H1 (cell line): Measurements from ENCODE around the gene NEDD4. TPM values are rescaled to one million over a fixed set of nuclear protein-coding genes. Genes with fewer than 3 reads are reported as not detected.

Source experiments
- CTCF ChIA-PET: fragments of 300-600 bp; sonication (Branson Sonifier 250); formaldehyde crosslinking; loops from one replicate; lab custom pipeline; 2021; ENCODE audit not compliant: partially characterized antibody; lab: Charles Lee
- POLR2A ChIA-PET: fragments of 300-600 bp; sonication (Branson Sonifier 250); formaldehyde crosslinking; loops from one replicate; lab custom pipeline; 2021; ENCODE audit warnings: inconsistent platforms; ENCODE audit not compliant: partially characterized antibody; lab: Charles Lee
- DNase-seq, 2 experiments: peaks; one replicate each; pipeline versions ENCODE4 v3.0.0 to v3.0.0-alpha.2; 2010 to 2022; ENCODE audit warnings: low spot score in 2 of 2, low read depth in 1 of 2, mixed read lengths in 1 of 2
- FAIRE-seq: peaks from 2 replicates; lab custom pipeline; 2011; peaks lifted over from hg19 to GRCh38; lab: Jason Lieb, UNC
- H2AFZ ChIP-seq: 2 replicates; pipeline ENCODE4 v1.8.1; 2012; ENCODE audit warnings: low read length, inconsistent platforms
- H2AK5ac ChIP-seq: 2 replicates; pipeline ENCODE4 v1.6.1; 2013; ENCODE audit warnings: low read depth, low read length
- H2BK120ac ChIP-seq: replicated peaks from 2 replicates; pipeline ENCODE3; 2013; ENCODE audit warnings: low read depth, low read length, inconsistent platforms
- H2BK12ac ChIP-seq: 2 replicates; pipeline ENCODE4 v1.6.1; 2013; ENCODE audit warnings: low read depth, low read length
- H2BK15ac ChIP-seq: 2 replicates; pipeline ENCODE4 v1.6.1; 2013; ENCODE audit warnings: low read length
- H2BK20ac ChIP-seq: 2 replicates; pipeline ENCODE4 v1.6.1; 2013; ENCODE audit warnings: low read length
- H2BK5ac ChIP-seq: 2 replicates; pipeline ENCODE4 v1.6.1; 2013; ENCODE audit warnings: low read depth, low read length
- H3K14ac ChIP-seq: 2 replicates; pipeline ENCODE4 v1.6.1; 2013; ENCODE audit warnings: inconsistent platforms; ENCODE audit not compliant: insufficient read length
- H3K18ac ChIP-seq: 2 replicates; pipeline ENCODE4 v1.6.1; 2013; ENCODE audit warnings: low read length; ENCODE audit errors: extremely low read depth
- H3K23ac ChIP-seq: 2 replicates; pipeline ENCODE4 v1.6.1; 2013; ENCODE audit warnings: inconsistent platforms; ENCODE audit not compliant: insufficient read length
- H3K23me2 ChIP-seq: 2 replicates; pipeline ENCODE4 v1.6.1; 2013; ENCODE audit warnings: low read depth, low read length
- H3K27ac ChIP-seq: 2 replicates; pipeline ENCODE4 v1.6.1; 2011; ENCODE audit warnings: low read depth, low read length, inconsistent platforms
- H3K27me3 ChIP-seq, 4 experiments: replicated peaks in 1 of 4; 1 replicate in 1 of 4; 2 replicates in 3 of 4; pipeline versions ENCODE4 v1.6.1 to v1.8.1; 2011 to 2013; ENCODE audit warnings: low read length in 3 of 4, mild to moderate bottlenecking in 3 of 4, inconsistent platforms in 2 of 4, mixed read lengths in 2 of 4, moderate library complexity in 1 of 4; ENCODE audit not compliant: control insufficient read depth in 3 of 4, insufficient read depth in 3 of 4; ENCODE audit errors: extremely low read depth in 1 of 4
- H3K36me3 ChIP-seq, 4 experiments: 2 replicates each; pipeline versions ENCODE4 v1.6.1 to v1.8.1; 2011 to 2013; ENCODE audit warnings: mild to moderate bottlenecking in 4 of 4, low read length in 3 of 4, moderate library complexity in 2 of 4, control low read depth in 1 of 4, inconsistent platforms in 1 of 4; ENCODE audit not compliant: insufficient read depth in 4 of 4, control insufficient read depth in 2 of 4
- H3K4ac ChIP-seq: replicated peaks from 2 replicates; pipeline ENCODE3; 2013; ENCODE audit warnings: low read length, low read depth, mixed read lengths, inconsistent platforms; ENCODE audit not compliant: insufficient read length
- H3K4me1 ChIP-seq, 4 experiments: replicated peaks in 1 of 4; 1 replicate in 1 of 4; 2 replicates in 3 of 4; pipeline versions ENCODE4 v1.6.1 to v1.8.1; 2011 to 2013; ENCODE audit warnings: low read length in 3 of 4, inconsistent platforms in 2 of 4, mixed read lengths in 1 of 4; ENCODE audit not compliant: insufficient read depth in 4 of 4, control insufficient read depth in 3 of 4
- H3K4me2 ChIP-seq, 2 experiments: 2 replicates each; pipeline versions ENCODE4 v1.6.1 to v1.8.1; 2011 to 2013; ENCODE audit warnings: low read depth in 2 of 2, low read length in 2 of 2, control low read depth in 1 of 2, inconsistent platforms in 1 of 2, mild to moderate bottlenecking in 1 of 2; ENCODE audit not compliant: insufficient read depth in 1 of 2
- H3K4me3 ChIP-seq, 4 experiments: fragments of 200-600, 300-600 bp in 1 of 4; sonication (generic), shearing (Covaris generic), sonication (Bioruptor Twin) in 1 of 4; 2 replicates each; pipeline versions ENCODE4 v1.5.1 to v1.8.1; 2011 to 2016; ENCODE audit warnings: low read length in 4 of 4, low read depth in 3 of 4, control low read depth in 2 of 4, inconsistent platforms in 2 of 4, mild to moderate bottlenecking in 2 of 4, mixed read lengths in 1 of 4, moderate library complexity in 1 of 4; ENCODE audit not compliant: insufficient read depth in 2 of 4; ENCODE audit errors: extremely low read depth in 1 of 4
- H3K56ac ChIP-seq: replicated peaks from 2 replicates; pipeline ENCODE3; 2013; ENCODE audit warnings: low read depth, mild to moderate bottlenecking, mixed read lengths, low read length, inconsistent platforms; ENCODE audit not compliant: insufficient read length
- H3K79me1 ChIP-seq: 2 replicates; pipeline ENCODE4 v1.6.1; 2013; ENCODE audit warnings: low read depth, low read length, control low read depth
- H3K79me2 ChIP-seq, 2 experiments: 2 replicates each; pipeline versions ENCODE4 v1.6.1 to v1.8.1; 2012 to 2013; ENCODE audit warnings: low read length in 2 of 2, mild to moderate bottlenecking in 2 of 2, inconsistent platforms in 1 of 2; ENCODE audit not compliant: insufficient read depth in 2 of 2, control insufficient read depth in 1 of 2
- H3K9ac ChIP-seq, 4 experiments: replicated peaks in 1 of 4; 1 replicate in 1 of 4; 2 replicates in 3 of 4; pipeline versions ENCODE4 v1.6.1 to v1.8.1; 2011 to 2013; ENCODE audit warnings: low read depth in 3 of 4, low read length in 3 of 4, control low read depth in 2 of 4, mild to moderate bottlenecking in 2 of 4, moderate library complexity in 2 of 4, inconsistent platforms in 1 of 4; ENCODE audit errors: extremely low read depth in 1 of 4
- H3K9me3 ChIP-seq, 2 experiments: 2 replicates each; pipeline versions ENCODE4 v1.6.1 to v1.8.1; 2012 to 2013; ENCODE audit warnings: mild to moderate bottlenecking in 2 of 2, moderate library complexity in 2 of 2, control low read depth in 1 of 2, inconsistent platforms in 1 of 2, low read depth in 1 of 2, low read length in 1 of 2, mixed read lengths in 1 of 2; ENCODE audit not compliant: insufficient read depth in 2 of 2
- H4K20me1 ChIP-seq, 2 experiments: replicated peaks in 1 of 2; 2 replicates each; pipeline versions ENCODE3 to v1.8.1; 2011 to 2013; ENCODE audit warnings: inconsistent platforms in 2 of 2, low read length in 2 of 2, mild to moderate bottlenecking in 1 of 2; ENCODE audit not compliant: insufficient read depth in 2 of 2, control insufficient read depth in 1 of 2
- H4K5ac ChIP-seq: 2 replicates; pipeline ENCODE4 v1.6.1; 2013; ENCODE audit warnings: low read length, low read depth, mixed read lengths, inconsistent platforms; ENCODE audit not compliant: insufficient read length
- H4K8ac ChIP-seq: 2 replicates; pipeline ENCODE4 v1.8.0; 2013; ENCODE audit warnings: mild to moderate bottlenecking, moderate library complexity, low read length, inconsistent platforms; ENCODE audit not compliant: insufficient read depth; ENCODE audit errors: extremely low read depth
- H4K91ac ChIP-seq: replicated peaks from 2 replicates; pipeline ENCODE3; 2013; ENCODE audit warnings: low read length, mixed read lengths, inconsistent platforms; ENCODE audit not compliant: insufficient read length
- CHD2 ChIP-seq: IDR thresholded peaks from 2 replicates; pipeline ENCODE4 v1.6.1; 2012; ENCODE audit warnings: low read length, improper control_type of control experiment
- CTBP2 ChIP-seq: IDR thresholded peaks from 2 replicates; pipeline ENCODE4 v1.7.0; 2011; ENCODE audit warnings: borderline replicate concordance, mild to moderate bottlenecking, moderate library complexity, mixed read lengths, low read length; ENCODE audit not compliant: insufficient read depth, insufficient read length
- EZH2 ChIP-seq: fragments of 200-600 bp; sonication (generic); IDR thresholded peaks from 2 replicates; pipeline ENCODE4 v1.7.1; 2012; ENCODE audit warnings: low read depth, mild to moderate bottlenecking, moderate library complexity, low read length, inconsistent platforms; ENCODE audit not compliant: severe bottlenecking
- KDM4A ChIP-seq: IDR thresholded peaks from one replicate; pipeline ENCODE4 v1.7.1; 2012; ENCODE audit warnings: low read depth, mild to moderate bottlenecking, moderate library complexity, low read length, inconsistent platforms; ENCODE audit not compliant: severe bottlenecking
- MAX ChIP-seq: IDR thresholded peaks from 2 replicates; pipeline ENCODE4 v1.6.1; 2012; ENCODE audit warnings: inconsistent platforms
- RAD21 ChIP-seq, 2 experiments: IDR thresholded peaks in 1 of 2; conservative IDR thresholded peaks in 1 of 2; 2 replicates each; pipeline ENCODE4 v1.6.1; 2011; ENCODE audit warnings: low read depth in 2 of 2, low read length in 2 of 2, improper control_type of control experiment in 1 of 2, inconsistent platforms in 1 of 2, mild to moderate bottlenecking in 1 of 2, moderate library complexity in 1 of 2
- RNF2 ChIP-seq: fragments of 200-900, 300-1000 bp; sonication (generic); IDR thresholded peaks from 2 replicates; pipeline ENCODE4 v1.7.1; 2016; ENCODE audit warnings: borderline replicate concordance, low read depth, mild to moderate bottlenecking, antibody characterized with exemption, low read length; ENCODE audit not compliant: poor library complexity, severe bottlenecking; ENCODE audit errors: missing control alignments
- USF2 ChIP-seq: IDR thresholded peaks from 2 replicates; pipeline ENCODE4 v1.6.1; 2011; ENCODE audit warnings: low read length, improper control_type of control experiment
- YY1 ChIP-seq: IDR thresholded peaks from 2 replicates; pipeline ENCODE4 v1.6.1; 2011; ENCODE audit warnings: low read depth, mild to moderate bottlenecking, low read length
- ZNF274 ChIP-seq: IDR thresholded peaks from 2 replicates; pipeline ENCODE4 v1.7.0; 2012; ENCODE audit warnings: low read length, borderline replicate concordance; ENCODE audit errors: extremely low read depth
- WGBS, 2 experiments: shearing (Covaris generic) in 1 of 2; methylation state at CpG; one replicate each; pipeline versions ENCODE4 v1.1.6 to v1.1.7; 2013 to 2015; ENCODE audit warnings: low lambda C conversion rate in 2 of 2, mixed read lengths in 2 of 2, inconsistent platforms in 1 of 2, low coverage in 1 of 2, missing lambda C conversion rate in 1 of 2; ENCODE audit not compliant: insufficient replicate concordance in 2 of 2, insufficient coverage in 1 of 2, insufficient read length in 1 of 2; ENCODE audit errors: extremely low coverage in 1 of 2, missing lambda C conversion rate in 1 of 2; 5-methylcytosine and 5-hydroxymethylcytosine counted together
- polyA plus RNA-seq, 7 experiments: library from polyadenylated mRNA; depleted of rRNA in 3 of 7; stranded (reverse) in 5 of 7; unstranded in 2 of 7; fragments of >200 nt in 5 of 7; fragments of 200-250 nt in 2 of 7; gene quantifications; 1 replicate in 5 of 7; 2 replicates in 1 of 7; 4 replicates in 1 of 7; pipeline versions ENCODE4 v1.2.1 to v1.2.3, GENCODE V29; 2011 to 2013; ENCODE audit warnings: missing spikeins in 2 of 7, mixed read lengths in 2 of 7
- total RNA-seq: library from RNA; stranded (reverse); fragmentation: NEBNext Ultra II Directional; extraction: Animal tissue kit (Norgen Biotek cat#: 25700); gene quantifications from 2 replicates; pipeline ENCODE4 v1.2.1, GENCODE V29; 2021
- TF ChIP-seq, protein P1 (sequence below): IDR thresholded peaks from 2 replicates; pipeline ENCODE4 v1.6.1; 2012; ENCODE audit warnings: inconsistent platforms

NEDD4 gene
- total and polyA plus RNA-seq, 2 of the 8 experiments (the other 6 are each of a cell fraction or from before 2014, with no cell fraction given), result 0.95 to 3.9 TPM

- no peaks in the 10 kb centered on the region for H3K27me3 ChIP-seq
- no peak overlapping the region for H4K8ac ChIP-seq
- H3K56ac ChIP-seq, result no peak overlapping the region
- H2BK15ac ChIP-seq, result no peak overlapping the region
- H2BK120ac ChIP-seq, result no peak overlapping the region
- H2BK12ac ChIP-seq, result no peak overlapping the region
- no peaks in the 10 kb centered on the region for H3K36me3 ChIP-seq
- no peaks in the 10 kb centered on the region for H3K79me1 ChIP-seq
- H3K9ac ChIP-seq, result no peak overlapping the region
- DNase-seq, result no peak
- 86% methylated on average over 2 of the region's 2 CpGs; no CpG with 5 or more reads in 1 of the 2 experiments for WGBS, 2 experiments
- no peaks in the 10 kb centered on the region; the same call in 1 of the 2 replicates for H3K23me2 ChIP-seq
- no peak overlapping the region for H3K4me2 ChIP-seq
- H2BK20ac ChIP-seq, result no peak overlapping the region
- H3K18ac ChIP-seq, result no peak overlapping the region
- no peak overlapping the region for H4K91ac ChIP-seq
- no peaks in the 10 kb centered on the region for H3K9me3 ChIP-seq
- H2AFZ ChIP-seq, result no peak overlapping the region
- H3K4ac ChIP-seq, result no peak overlapping the region
- H2BK5ac ChIP-seq, result no peak overlapping the region
- H4K20me1 ChIP-seq, result no peaks in the 10 kb centered on the region
- no peak overlapping the region for H3K23ac ChIP-seq
- H3K4me3 ChIP-seq, result no peak overlapping the region
- FAIRE-seq, result no peak
- POLR2A ChIA-PET, result no interaction called here
- no peak overlapping the region for H3K27ac ChIP-seq
- no peaks in the 10 kb centered on the region for H3K4me1 ChIP-seq
- CTCF ChIA-PET, result no interaction called here
- no peak overlapping the region for H4K5ac ChIP-seq
- no peaks in the 10 kb centered on the region for H3K79me2 ChIP-seq
- no peak overlapping the region for H3K14ac ChIP-seq
- H2AK5ac ChIP-seq, result no peak overlapping the region
- TF ChIP-seq CTBP2 (no peak), YY1 (no peak), ZNF274 (no peak), MAX (no peak), RNF2 (no peak), KDM4A (no peak), USF2 (no peak), EZH2 (no peak), RAD21 (IDR thresholded peaks at IDR 0.05 in 1 of 2, conservative IDR thresholded peaks at IDR 0.05 in 1 of 2; ENCODE audit: low read depth in 2 of 2, low read length in 2 of 2) (no peak), CHD2 (no peak)
- TF ChIP-seq, protein P1, sequence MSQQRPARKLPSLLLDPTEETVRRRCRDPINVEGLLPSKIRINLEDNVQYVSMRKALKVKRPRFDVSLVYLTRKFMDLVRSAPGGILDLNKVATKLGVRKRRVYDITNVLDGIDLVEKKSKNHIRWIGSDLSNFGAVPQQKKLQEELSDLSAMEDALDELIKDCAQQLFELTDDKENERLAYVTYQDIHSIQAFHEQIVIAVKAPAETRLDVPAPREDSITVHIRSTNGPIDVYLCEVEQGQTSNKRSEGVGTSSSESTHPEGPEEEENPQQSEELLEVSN, result no peak
Observed at GRCh38 chr15:56035166-56035565, 41.8 kb upstream of the NEDD4 start.
